Upper lobe of left lung (tissue), 6 donors: ENCODE results near the gene APOBEC3F. TPM values are rescaled to one million over a fixed set of nuclear protein-coding genes. Genes with fewer than 3 reads are reported as not detected.
"Not testable (repeated sequence)": the region's sequence is repeated elsewhere in the genome, so short reads cannot be mapped to it uniquely, and the experiment has no call there.

Experiments
- ATAC-seq, 2 donors: fragments of 200-7000 bp; cut with Tn5 transposase; one replicate each; pipeline ENCODE4 v1.9.1; 2022; ENCODE audit warnings: mild to moderate bottlenecking in 2 of 2, moderate library complexity in 2 of 2; ENCODE audit not compliant: low FRiP score in 2 of 2
- DNase-seq, 2 donors: peaks; one replicate each; pipeline ENCODE4 v3.0.0-alpha.2; 2019 to 2020
- H3K27ac ChIP-seq, 4 donors: fragments of 200-600 bp; sonication (generic); one replicate each; pipeline ENCODE4 v1.5.1; 2016 to 2019
- H3K27me3 ChIP-seq, 4 donors: fragments of 200-600 bp; sonication (generic); one replicate each; pipeline ENCODE4 v1.5.1; 2017 to 2019
- H3K36me3 ChIP-seq, 4 donors: fragments of 200-600 bp; sonication (generic); one replicate each; pipeline ENCODE4 v1.5.1; 2016 to 2019
- H3K4me1 ChIP-seq, 4 donors: fragments of 200-600 bp; sonication (generic); one replicate each; pipeline ENCODE4 v1.5.1; 2018 to 2019
- H3K4me3 ChIP-seq, 4 donors: fragments of 200-600 bp; sonication (generic); one replicate each; pipeline ENCODE4 v1.5.1; 2017 to 2019; ENCODE audit warnings: mild to moderate bottlenecking in 2 of 4, moderate library complexity in 1 of 4
- H3K9me3 ChIP-seq, 4 donors: fragments of 200-600 bp; sonication (generic); one replicate each; pipeline ENCODE4 v1.5.1; 2018 to 2019
- CTCF ChIP-seq, 6 experiments: fragments of 450-650 bp in 4 of 6; fragments of 200-600 bp in 2 of 6; sonication (generic) in 2 of 6; IDR thresholded peaks; one replicate each; pipeline ENCODE4 v1.5.1; 2016 to 2019; ENCODE audit warnings: antibody characterized with exemption in 6 of 6
- EP300 ChIP-seq, 4 donors: sonication (generic); formaldehyde crosslinking; IDR thresholded peaks; one replicate each; pipeline ENCODE4 v1.5.1; 2017; ENCODE audit warnings: antibody characterized with exemption in 4 of 4, control low read depth in 2 of 4
- POLR2A ChIP-seq, 4 donors: fragments of 450-650 bp; IDR thresholded peaks; one replicate each; pipeline ENCODE4 v1.5.1; 2016 to 2017; ENCODE audit warnings: antibody characterized with exemption in 4 of 4, mild to moderate bottlenecking in 2 of 4
- POLR2AphosphoS5 ChIP-seq, 2 donors: sonication (generic); formaldehyde crosslinking; IDR thresholded peaks; one replicate each; pipeline ENCODE4 v1.5.1; 2017; ENCODE audit warnings: antibody characterized with exemption in 2 of 2
- WGBS, 2 donors: methylation state at CpG; one replicate each; pipeline ENCODE4 v1.1.5; 2017 to 2018; 5-methylcytosine and 5-hydroxymethylcytosine counted together
- total RNA-seq, 6 donors: library from RNA; depleted of rRNA in 4 of 6; stranded (reverse); fragments of >200 nt in 4 of 6; gene quantifications; one replicate each; pipeline versions ENCODE4 v1.1.0 to v1.2.1, GENCODE V29; 2016 to 2021
- donor health status: DM: no; HTN: no; CAD: no; lungs with moderate emphysema.
- donor health status: DM: no; HTN: yes; CAD: no; lungs with severe emphysema.

APOBEC3F gene
- total RNA-seq, 6 donors from 2014 or later = 4.0 to 12.0 (median 6.5) TPM

- H3K9me3 ChIP-seq = no peaks in the 10 kb centered on the region
- WGBS, 2 donors = 72 to 75% methylated on average over 13 of the region's 13 CpGs
- DNase-seq (no peak), ATAC-seq (no peak)
- no peaks in the 10 kb centered on the region for H3K27me3 ChIP-seq
- TF ChIP-seq POLR2A (IDR thresholded peaks at IDR 0.05) (no peak), EP300 (IDR thresholded peaks at IDR 0.05) (no peak), CTCF (IDR thresholded peaks at IDR 0.05) (no peak), POLR2AphosphoS5 (IDR thresholded peaks at IDR 0.05) (no peak)
- no peaks in the 10 kb centered on the region for H3K36me3 ChIP-seq
- H3K27ac ChIP-seq = no peak overlapping the region
- no peaks in the 10 kb centered on the region for H3K4me1 ChIP-seq
- H3K4me3 ChIP-seq = no peak overlapping the region
Observed at GRCh38 chr22:39068033-39068785, 27.5 kb downstream of the APOBEC3F start.

- DNase-seq (no peak), ATAC-seq (no peak)
- Histone ChIP-seq H3K9me3 (no peaks in the 10 kb centered on the region), H3K27ac (no peak overlapping the region), H3K36me3 (no peaks in the 10 kb centered on the region), H3K27me3 (no peaks in the 10 kb centered on the region), H3K4me3 (no peak overlapping the region), H3K4me1 (no peaks in the 10 kb centered on the region)
- TF ChIP-seq POLR2A (IDR thresholded peaks at IDR 0.05) = no peak
- no peak for TF ChIP-seq POLR2AphosphoS5 (IDR thresholded peaks at IDR 0.05)
- no peak for TF ChIP-seq CTCF (IDR thresholded peaks at IDR 0.05)
- TF ChIP-seq EP300 (IDR thresholded peaks at IDR 0.05) = no peak
- 90 to 95% methylated on average over 7 of the region's 7 CpGs for WGBS, 2 donors
Observed at GRCh38 chr22:39070186-39070585, 29.5 kb downstream of the APOBEC3F start.

GRCh38 chr22:39072581-39072981 lies 31.9 kb downstream of the APOBEC3F start:
- not testable (repeated sequence) for H3K27me3 ChIP-seq, H3K4me3 ChIP-seq, H3K9me3 ChIP-seq, DNase-seq, H3K27ac ChIP-seq, H3K36me3 ChIP-seq, ATAC-seq, H3K4me1 ChIP-seq
- 66 to 70% methylated on average over 6 of the region's 7 CpGs for WGBS, 2 donors

- H3K4me3 ChIP-seq = no peak overlapping the region
- WGBS, 2 donors = 42 to 50% methylated on average over 2 of the region's 2 CpGs
- no peaks in the 10 kb centered on the region for H3K9me3 ChIP-seq
- H3K36me3 ChIP-seq = no peaks in the 10 kb centered on the region
- TF ChIP-seq CTCF (IDR thresholded peaks at IDR 0.05) (no peak), POLR2A (IDR thresholded peaks at IDR 0.05) (no peak), POLR2AphosphoS5 (IDR thresholded peaks at IDR 0.05) (no peak), EP300 (IDR thresholded peaks at IDR 0.05) (no peak)
- DNase-seq (no peak), ATAC-seq (no peak)
- peaks cover 6 to 13% (median 11%) of the 10 kb centered on the region in 4 donors for H3K4me1 ChIP-seq
- H3K27ac ChIP-seq = no peak overlapping the region
- H3K27me3 ChIP-seq = no peaks in the 10 kb centered on the region
Observed at GRCh38 chr22:39073981-39074380, 33.3 kb downstream of the APOBEC3F start.

GRCh38 chr22:39076155-39077025 lies 35.7 kb downstream of the APOBEC3F start:
- DNase-seq, H3K9me3 ChIP-seq, H3K27me3 ChIP-seq: not testable (repeated sequence)
- peak; percentile 89 to 93 for ATAC-seq
- peaks cover 6 to 13% (median 11%) of the 10 kb centered on the region in 4 donors for H3K4me1 ChIP-seq
- 25 to 47% methylated on average over 6 to 21 of the region's 24 CpGs for WGBS, 2 donors
- H3K4me3 ChIP-seq = peak overlapping the region in 3 of 4 donors; percentile 47 to 59 (median 59)
- H3K27ac ChIP-seq = peak overlapping the region in 3 of 4 donors; percentile 82 to 93 (median 90)
- H3K36me3 ChIP-seq = peaks cover 0 to 11% (median 0%) of the 10 kb centered on the region in 4 donors
